IMR-90 (cell line): ENCODE data around the gene OR11L1. TPM values are rescaled to one million over a fixed set of nuclear protein-coding genes. Genes with fewer than 3 reads are reported as not detected.

Experiments
- ATAC-seq: fragments of 200-7000 bp; cut with Tn5 transposase; 2 replicates; pipeline ENCODE4 v1.9.1; 2020; ENCODE audit warnings: low read depth, mild to moderate bottlenecking, moderate library complexity
- BruUV-seq: library from RNA; stranded (reverse); fragments of 400-500 nt; replicated peaks from 2 replicates; lab custom pipeline; 2021; lab: Mats Ljungman, UMichigan
- CTCF ChIA-PET: fragments of 300-600 bp; formaldehyde crosslinking; extraction: SDS; loops from one replicate; lab custom pipeline; 2021; ENCODE audit warnings: antibody characterized with exemption; lab: Yijun Ruan, JAX
- POLR2A ChIA-PET: fragments of 300-600 bp; sonication (Branson Sonifier 250); formaldehyde crosslinking; loops from one replicate; lab custom pipeline; 2022; ENCODE audit warnings: antibody characterized with exemption; ENCODE audit not compliant: unreplicated experiment; lab: Charles Lee
- DNase-seq: peaks from one replicate; pipeline ENCODE4 v3.0.0; 2013
- H2AFZ ChIP-seq: replicated peaks from 2 replicates; pipeline ENCODE3; 2013; ENCODE audit warnings: low read length, mild to moderate bottlenecking; ENCODE audit not compliant: poor library complexity
- H2AK5ac ChIP-seq: 2 replicates; pipeline ENCODE4 v1.6.1; 2013; ENCODE audit warnings: low read depth, low read length, inconsistent platforms
- H2AK9ac ChIP-seq: replicated peaks from 2 replicates; pipeline ENCODE3; 2013; ENCODE audit warnings: mild to moderate bottlenecking, low read depth, low read length, moderate library complexity; ENCODE audit not compliant: poor library complexity
- H2BK120ac ChIP-seq: 2 replicates; pipeline ENCODE4 v1.6.1; 2013; ENCODE audit warnings: low read depth, low read length, inconsistent platforms
- H2BK15ac ChIP-seq: 3 replicates; pipeline ENCODE4 v1.6.1; 2013; ENCODE audit warnings: low read depth, low read length, inconsistent platforms
- H2BK20ac ChIP-seq: 2 replicates; pipeline ENCODE4 v1.6.1; 2013; ENCODE audit warnings: low read depth, mild to moderate bottlenecking, inconsistent platforms, low read length, moderate library complexity
- H2BK5ac ChIP-seq: 2 replicates; pipeline ENCODE4 v1.6.1; 2013; ENCODE audit warnings: mild to moderate bottlenecking, low read depth, low read length, inconsistent platforms; ENCODE audit not compliant: poor library complexity, severe bottlenecking
- H3K14ac ChIP-seq: replicated peaks from 2 replicates; pipeline ENCODE4 v1.6.1; 2013; ENCODE audit warnings: low read depth, low read length, inconsistent platforms
- H3K18ac ChIP-seq: 2 replicates; pipeline ENCODE4 v1.6.1; 2013; ENCODE audit warnings: low read depth, low read length, control low read depth
- H3K23ac ChIP-seq: 2 replicates; pipeline ENCODE4 v1.6.1; 2013; ENCODE audit warnings: low read depth, low read length, inconsistent platforms
- H3K27ac ChIP-seq: 2 replicates; pipeline ENCODE4 v1.5.1; 2013; ENCODE audit warnings: mild to moderate bottlenecking, control low read depth, low read length; ENCODE audit not compliant: insufficient read depth
- H3K27me3 ChIP-seq: 2 replicates; pipeline ENCODE4 v1.6.1; 2013; ENCODE audit warnings: low read length; ENCODE audit not compliant: control insufficient read depth, insufficient read depth
- H3K36me3 ChIP-seq: 2 replicates; pipeline ENCODE4 v1.6.1; 2013; ENCODE audit warnings: low read length, mixed read lengths; ENCODE audit not compliant: control insufficient read depth, insufficient read depth
- H3K4ac ChIP-seq: 2 replicates; pipeline ENCODE4 v1.6.1; 2013; ENCODE audit warnings: low read depth, low read length, inconsistent platforms
- H3K4me1 ChIP-seq: 2 replicates; pipeline ENCODE4 v1.6.1; 2013; ENCODE audit warnings: low read length, mixed read lengths; ENCODE audit not compliant: control insufficient read depth, insufficient read depth
- H3K4me2 ChIP-seq: 2 replicates; pipeline ENCODE4 v1.6.1; 2013; ENCODE audit warnings: low read depth, mild to moderate bottlenecking, control low read depth, low read length, moderate library complexity
- H3K4me3 ChIP-seq: 2 replicates; pipeline ENCODE4 v1.5.1; 2013; ENCODE audit warnings: low read depth, mild to moderate bottlenecking, control low read depth, low read length, moderate library complexity; ENCODE audit not compliant: insufficient read depth
- H3K56ac ChIP-seq: 2 replicates; pipeline ENCODE4 v1.6.1; 2013; ENCODE audit warnings: low read length, inconsistent platforms; ENCODE audit not compliant: insufficient read depth; ENCODE audit errors: extremely low read depth
- H3K79me1 ChIP-seq, 2 experiments: 2 replicates each; pipeline ENCODE4 v1.6.1; 2013; ENCODE audit warnings: low read length in 2 of 2, inconsistent platforms in 1 of 2, low read depth in 1 of 2
- H3K9ac ChIP-seq: 2 replicates; pipeline ENCODE4 v1.6.1; 2013; ENCODE audit warnings: low read depth, low read length, control low read depth
- H3K9me1 ChIP-seq: 2 replicates; pipeline ENCODE4 v1.6.1; 2013; ENCODE audit warnings: low read length, inconsistent platforms; ENCODE audit not compliant: insufficient read depth
- H3K9me3 ChIP-seq: 2 replicates; pipeline ENCODE4 v1.6.1; 2013; ENCODE audit warnings: low read length; ENCODE audit not compliant: control insufficient read depth, insufficient read depth
- H4K20me1 ChIP-seq: 2 replicates; pipeline ENCODE4 v1.6.1; 2013; ENCODE audit warnings: low read length, inconsistent platforms; ENCODE audit not compliant: insufficient read depth
- H4K5ac ChIP-seq: 2 replicates; pipeline ENCODE4 v1.6.1; 2013; ENCODE audit warnings: mild to moderate bottlenecking, low read depth, low read length, control low read depth
- H4K8ac ChIP-seq, 2 experiments: 2 replicates each; pipeline ENCODE4 v1.6.1; 2013; ENCODE audit warnings: low read depth in 2 of 2, low read length in 2 of 2, control low read depth in 1 of 2, inconsistent platforms in 1 of 2
- H4K91ac ChIP-seq: 2 replicates; pipeline ENCODE4 v1.6.1; 2013; ENCODE audit warnings: low read depth, low read length, inconsistent platforms; ENCODE audit not compliant: insufficient read depth
- ELK1 ChIP-seq: fragments of 150-350 bp; IDR thresholded peaks from 2 replicates; pipeline ENCODE4 v1.6.1; 2016; ENCODE audit warnings: low read depth, mild to moderate bottlenecking, low read length, moderate library complexity, borderline replicate concordance
- MXI1 ChIP-seq: IDR thresholded peaks from 2 replicates; pipeline ENCODE4 v1.6.1; 2012; ENCODE audit warnings: low read depth, mild to moderate bottlenecking, low read length, moderate library complexity, borderline replicate concordance
- RAD21 ChIP-seq: IDR thresholded peaks from 2 replicates; pipeline ENCODE4 v1.6.1; 2012; ENCODE audit warnings: low read length, improper control_type of control experiment
- RCOR1 ChIP-seq: IDR thresholded peaks from 2 replicates; pipeline ENCODE4 v1.6.1; 2012; ENCODE audit warnings: mild to moderate bottlenecking, low read length, improper control_type of control experiment; ENCODE audit not compliant: insufficient replicate concordance
- WGBS, 2 experiments: methylation state at CpG; one replicate each; pipeline versions ENCODE4 v1.1.5 to v1.1.7; 2013; ENCODE audit warnings: missing lambda C conversion rate in 2 of 2; ENCODE audit not compliant: insufficient read length in 1 of 2; ENCODE audit errors: extremely low coverage in 2 of 2; 5-methylcytosine and 5-hydroxymethylcytosine counted together
- dilution Hi-C: fragments of 300-500 bp; cut with HindIII; formaldehyde crosslinking; loops from one replicate; pipeline ENCODE4 v1.14.3; 2018; ENCODE audit warnings: low sequenced_read_pairs; ENCODE audit not compliant: unreplicated experiment
- in situ Hi-C: fragments of 300-500 bp; cut with MboI; formaldehyde crosslinking; loops from 3 replicates; pipeline ENCODE4 v1.14.3; 2019; ENCODE audit warnings: low sequenced_read_pairs, inconsistent platforms, mixed read lengths
- intact Hi-C: fragments of 100-400 bp; cut with micrococcal nuclease; formaldehyde crosslinking; loops from 2 replicates; pipeline ENCODE4 v1.10.0; 2022
- polyA plus RNA-seq, 3 experiments: library from polyadenylated mRNA; depleted of rRNA; stranded (reverse); fragments of >200 nt; gene quantifications; 2 replicates each; pipeline ENCODE4 v1.2.3, GENCODE V29; 2012; ENCODE audit warnings: low replicate concordance in 1 of 3
- total RNA-seq: library from RNA; depleted of rRNA; stranded (reverse); fragments of >200 nt; gene quantifications from 2 replicates; pipeline ENCODE4 v1.2.3, GENCODE V29; 2012

Gene OR11L1
- total and polyA plus RNA-seq, 2 of the 4 experiments (the other 2 are of a cell fraction) = not detected

GRCh38 chr1:247845011-247845692, 3.5 kb upstream of the OR11L1 start:
- Histone ChIP-seq H3K27me3 (no peaks in the 10 kb centered on the region), H2BK120ac (no peak overlapping the region), H2AK5ac (no peak overlapping the region), H3K4ac (no peak overlapping the region), H4K20me1 (no peaks in the 10 kb centered on the region), H3K36me3 (no peaks in the 10 kb centered on the region), H2AK9ac (no peak overlapping the region), H3K18ac (no peak overlapping the region), H3K27ac (no peak overlapping the region), H3K23ac (no peak overlapping the region), H3K4me1 (no peaks in the 10 kb centered on the region), H3K9me3 (peaks cover 21% of the 10 kb centered on the region; the same call in 1 of the 2 replicates), H3K9ac (no peak overlapping the region), H4K5ac (no peak overlapping the region), H2BK15ac (no peak overlapping the region), H3K56ac (no peak overlapping the region), H2AFZ (no peak overlapping the region), H4K8ac (no peak overlapping the region), H3K4me2 (no peak overlapping the region), H2BK20ac (no peak overlapping the region), H2BK5ac (no peak overlapping the region), H3K4me3 (no peak overlapping the region), H3K79me1 (no peaks in the 10 kb centered on the region), H3K9me1 (no peaks in the 10 kb centered on the region), H3K14ac (no peak overlapping the region), H4K91ac (no peak overlapping the region)
- BruUV-seq = no TSS peak
- DNase-seq (no peak), ATAC-seq (no peak)
- intact Hi-C loops = no loop called here
- no peak for TF ChIP-seq RCOR1
- no peak for TF ChIP-seq ELK1
- TF ChIP-seq RAD21 = no peak
- TF ChIP-seq MXI1 = no peak
- WGBS, 2 experiments = 42% methylated on average over 10 of the region's 12 CpGs; no CpG with 5 or more reads in 1 of the 2 experiments
- in situ Hi-C loops = no loop called here
- ChIA-PET CTCF (no interaction called here), POLR2A (no interaction called here)
- dilution Hi-C loops = no loop called here
